ENCODE measurements around the gene TRERF1. TPM values are rescaled to one million over a fixed set of nuclear protein-coding genes. Genes with fewer than 3 reads are reported as not detected.

Gene TRERF1
- total and polyA plus RNA-seq, 9 donors = 4.5 to 13.7 (median 7.8) TPM

GRCh38 chr6:42380228-42380979 lies 71.3 kb downstream of the TRERF1 start:
- no peak for DNase-seq
- Histone ChIP-seq H3K27ac (no peak overlapping the region), H3K36me3 (no peaks in the 10 kb centered on the region), H3K9me3 (no peaks in the 10 kb centered on the region), H3K4me3 (no peak overlapping the region), H3K27me3 (no peaks in the 10 kb centered on the region), H3K4me1 (ENCODE audit: insufficient read depth) (no peaks in the 10 kb centered on the region)
- intact Hi-C loops (cut with DNase I) = no loop called here
- WGBS, 3 donors = 68 to 73% (median 70%) methylated on average over 4 of the region's 4 CpGs
- TF ChIP-seq POLR2A (IDR thresholded peaks at IDR 0.05) = no peak
- TF ChIP-seq CTCF (IDR thresholded peaks at IDR 0.05) = no peak
- TF ChIP-seq EP300 (IDR thresholded peaks at IDR 0.05) = no peak

- no peaks in the 10 kb centered on the region for H3K36me3 ChIP-seq
- no peaks in the 10 kb centered on the region for H3K27me3 ChIP-seq
- WGBS, 3 donors = 84 to 92% (median 86%) methylated on average over 3 of the region's 3 CpGs
- H3K27ac ChIP-seq = no peak overlapping the region
- H3K4me3 ChIP-seq = no peak overlapping the region
- H3K9me3 ChIP-seq = no peaks in the 10 kb centered on the region
- no peak for DNase-seq
- TF ChIP-seq CTCF (IDR thresholded peaks at IDR 0.05) (no peak), POLR2A (IDR thresholded peaks at IDR 0.05) (no peak), EP300 (IDR thresholded peaks at IDR 0.05) (no peak)
- intact Hi-C loops (cut with DNase I) = no loop called here
- H3K4me1 ChIP-seq (ENCODE audit: insufficient read depth) = no peaks in the 10 kb centered on the region
Observed at GRCh38 chr6:42378536-42378935, 73.2 kb downstream of the TRERF1 start.

- DNase-seq = no peak
- TF ChIP-seq EP300 (IDR thresholded peaks at IDR 0.05) = no peak
- TF ChIP-seq CTCF (IDR thresholded peaks at IDR 0.05) = no peak
- TF ChIP-seq POLR2A (IDR thresholded peaks at IDR 0.05) = no peak
- no peaks in the 10 kb centered on the region for H3K27me3 ChIP-seq
- no peaks in the 10 kb centered on the region for H3K4me1 ChIP-seq (ENCODE audit: insufficient read depth)
- H3K9me3 ChIP-seq = no peaks in the 10 kb centered on the region
- no peak overlapping the region for H3K4me3 ChIP-seq
- H3K27ac ChIP-seq = no peak overlapping the region
- intact Hi-C loops (cut with DNase I) = no loop called here
- 79 to 84% (median 83%) methylated on average over 5 of the region's 5 CpGs for WGBS, 3 donors
- H3K36me3 ChIP-seq = no peaks in the 10 kb centered on the region
Observed at GRCh38 chr6:42378125-42378524, 73.6 kb downstream of the TRERF1 start.

- WGBS, 3 donors = 96 to 98% (median 96%) methylated on average over 10 of the region's 10 CpGs
- intact Hi-C loops (cut with DNase I) = no loop called here
- H3K4me3 ChIP-seq = no peak overlapping the region
- no peaks in the 10 kb centered on the region for H3K9me3 ChIP-seq
- H3K4me1 ChIP-seq (ENCODE audit: insufficient read depth) = no peaks in the 10 kb centered on the region
- H3K27ac ChIP-seq = no peak overlapping the region
- DNase-seq = no peak
- H3K36me3 ChIP-seq = no peaks in the 10 kb centered on the region
- no peaks in the 10 kb centered on the region for H3K27me3 ChIP-seq
- TF ChIP-seq CTCF (IDR thresholded peaks at IDR 0.05) (no peak), POLR2A (IDR thresholded peaks at IDR 0.05) (no peak), EP300 (IDR thresholded peaks at IDR 0.05) (no peak)
Observed at GRCh38 chr6:42375007-42375635, 76.6 kb downstream of the TRERF1 start.
